Heart left ventricle (tissue), 13 donors: ENCODE data around the gene ADNP.

Experiments used
- CTCF ChIP-seq, 12 donors: fragments of 200-600 bp; sonication (generic) in 4 of 12; IDR thresholded peaks; one replicate each; pipeline versions ENCODE4 v1.5.0 to v1.8.0; 2018 to 2022; ENCODE audit warnings: antibody characterized with exemption in 12 of 12, mild to moderate bottlenecking in 5 of 12
- POLR2A ChIP-seq, 2 donors: fragments of 450-650 bp; IDR thresholded peaks; one replicate each; pipeline ENCODE4 v1.6.1; 2017; ENCODE audit warnings: antibody characterized with exemption in 2 of 2, mild to moderate bottlenecking in 2 of 2, moderate library complexity in 2 of 2
- donor health status: ischemic (EF 13 %, LVEDD 7.1; RV severe dilation, severe dysfunction).
- donor health status: DM: no; HTN: yes; CAD: no.
- donor health status: DM: no; HTN: no; CAD: no.
- donor health status: ischemic (EF 25% LVEDD 6.9; RV normal size, moderate dysfunction).
- donor health status: ischemic (EF 25% LVEDD 5.7; RV mildly dilated, moderate dysfunction).
- donor health status: ischemic (EF 35%, LVEDD 5.7; RV mildly dilated, moderate dysfunction).
- donor health status: nonischemic (EF 11% LVEDD 7.7; RV severe dilation, severe dysfunction).
- donor health status: DM: yes; HTN: yes; CAD: no.
- donor health status: PGD.
- donor health status: ischemic (EF 29% LVEDD 5.4; RV normal size, mild dysfunction).
- donor health status: nonischemic (EF 23%, LVEDD 6.1; RV moderate dilation, normal function).

- TF ChIP-seq CTCF (IDR thresholded peaks at IDR 0.05) (no peak), POLR2A (IDR thresholded peaks at IDR 0.05) (no peak)
Measured at GRCh38 chr20:50850721-50851286, 80.4 kb downstream of the ADNP start.
